H9 (cell line): ENCODE data around the gene PHLDA1. TPM values are rescaled to one million over a fixed set of nuclear protein-coding genes. Genes with fewer than 3 reads are reported as not detected.

Source experiments
- DNase-seq: peaks from one replicate; pipeline ENCODE4 v3.0.0-alpha.2; 2017
- H2AFZ ChIP-seq: one replicate; pipeline ENCODE4 v1.6.1; 2013; ENCODE audit warnings: mild to moderate bottlenecking, low read length, control low read depth, moderate library complexity
- H2AK5ac ChIP-seq: 2 replicates; pipeline ENCODE4 v1.6.1; 2013; ENCODE audit warnings: low read length, control low read depth, mixed read lengths; ENCODE audit not compliant: insufficient read length
- H2BK120ac ChIP-seq: one replicate; pipeline ENCODE4 v1.6.1; 2013; ENCODE audit warnings: low read depth, mild to moderate bottlenecking, low read length, control low read depth, inconsistent platforms; ENCODE audit not compliant: poor library complexity, severe bottlenecking
- H2BK12ac ChIP-seq: 2 replicates; pipeline ENCODE4 v1.6.1; 2013; ENCODE audit warnings: low read length, control low read depth, mixed read lengths, low read depth; ENCODE audit not compliant: insufficient read length
- H2BK15ac ChIP-seq: 2 replicates; pipeline ENCODE4 v1.6.1; 2013; ENCODE audit warnings: low read depth, low read length, control low read depth
- H2BK20ac ChIP-seq: one replicate; pipeline ENCODE4 v1.6.1; 2013; ENCODE audit warnings: low read depth, mild to moderate bottlenecking, low read length, control low read depth, inconsistent platforms; ENCODE audit not compliant: poor library complexity, severe bottlenecking
- H2BK5ac ChIP-seq: 2 replicates; pipeline ENCODE4 v1.6.1; 2013; ENCODE audit warnings: low read length, control low read depth, mixed read lengths; ENCODE audit not compliant: insufficient read length
- H3K14ac ChIP-seq: 2 replicates; pipeline ENCODE4 v1.6.1; 2013; ENCODE audit warnings: low read length, control low read depth; ENCODE audit not compliant: insufficient read depth
- H3K18ac ChIP-seq: 2 replicates; pipeline ENCODE4 v1.6.1; 2013; ENCODE audit warnings: low read depth, mild to moderate bottlenecking, mixed read lengths, low read length, control low read depth; ENCODE audit not compliant: insufficient read length
- H3K23ac ChIP-seq: 2 replicates; pipeline ENCODE4 v1.6.1; 2013; ENCODE audit warnings: low read length, control low read depth, mixed read lengths, low read depth; ENCODE audit not compliant: insufficient read length
- H3K23me2 ChIP-seq: 2 replicates; pipeline ENCODE4 v1.6.1; 2013; ENCODE audit warnings: low read depth, mild to moderate bottlenecking, mixed read lengths, low read length, control low read depth; ENCODE audit not compliant: insufficient read length, poor library complexity, severe bottlenecking
- H3K27ac ChIP-seq: 2 replicates; pipeline ENCODE4 v1.5.1; 2013; ENCODE audit warnings: low read length, control low read depth, mixed read lengths, low read depth; ENCODE audit not compliant: insufficient read length
- H3K27me3 ChIP-seq: 2 replicates; pipeline ENCODE4 v1.6.1; 2013; ENCODE audit warnings: low read length, control low read depth, inconsistent platforms; ENCODE audit not compliant: insufficient read depth
- H3K4ac ChIP-seq: 2 replicates; pipeline ENCODE4 v1.6.1; 2013; ENCODE audit warnings: low read depth, mild to moderate bottlenecking, control low read depth, inconsistent platforms, low read length, moderate library complexity
- H3K4me1 ChIP-seq: 2 replicates; pipeline ENCODE4 v1.6.1; 2013; ENCODE audit warnings: low read length, control low read depth, inconsistent platforms; ENCODE audit not compliant: insufficient read depth
- H3K4me2 ChIP-seq: 2 replicates; pipeline ENCODE4 v1.6.1; 2013; ENCODE audit warnings: low read length, control low read depth, mixed read lengths; ENCODE audit not compliant: insufficient read length, insufficient read depth
- H3K56ac ChIP-seq: 2 replicates; pipeline ENCODE4 v1.6.1; 2013; ENCODE audit warnings: low read depth, mild to moderate bottlenecking, mixed read lengths, low read length, control low read depth; ENCODE audit not compliant: insufficient read length
- H3K79me1 ChIP-seq: 2 replicates; pipeline ENCODE4 v1.6.1; 2013; ENCODE audit warnings: low read depth, mild to moderate bottlenecking, moderate library complexity, low read length, control low read depth, inconsistent platforms; ENCODE audit not compliant: insufficient read depth, poor library complexity, severe bottlenecking
- H3K79me2 ChIP-seq: 2 replicates; pipeline ENCODE4 v1.6.1; 2013; ENCODE audit warnings: low read length, control low read depth, inconsistent platforms; ENCODE audit not compliant: insufficient read depth
- H3K9ac ChIP-seq: 2 replicates; pipeline ENCODE4 v1.6.1; 2013; ENCODE audit warnings: low read length, control low read depth, mixed read lengths; ENCODE audit not compliant: insufficient read length; ENCODE audit errors: extremely low read depth
- H3K9me3 ChIP-seq: one replicate; pipeline ENCODE4 v1.6.1; 2013; ENCODE audit warnings: low read depth, low read length, inconsistent platforms; ENCODE audit not compliant: control insufficient read depth
- H3T11ph ChIP-seq: one replicate; pipeline ENCODE4 v1.6.1; 2013; ENCODE audit warnings: mild to moderate bottlenecking, low read length, control low read depth, inconsistent platforms
- H4K20me1 ChIP-seq: one replicate; pipeline ENCODE4 v1.6.1; 2013; ENCODE audit not compliant: control insufficient read depth, insufficient read length, insufficient read depth
- H4K5ac ChIP-seq: 2 replicates; pipeline ENCODE4 v1.6.1; 2013; ENCODE audit warnings: low read depth, mild to moderate bottlenecking, mixed read lengths, low read length, control low read depth; ENCODE audit not compliant: insufficient read length
- H4K8ac ChIP-seq: replicated peaks from 2 replicates; pipeline ENCODE4 v1.6.1; 2013; ENCODE audit warnings: low read length, control low read depth, mixed read lengths, low read depth; ENCODE audit not compliant: insufficient read length
- H4K91ac ChIP-seq: 2 replicates; pipeline ENCODE4 v1.6.1; 2013; ENCODE audit warnings: low read depth, mild to moderate bottlenecking, moderate library complexity, mixed read lengths, low read length, control low read depth; ENCODE audit not compliant: insufficient read length
- H3K27ac Mint-ChIP-seq, 3 experiments: 2 replicates in 2 of 3; 3 replicates in 1 of 3; pipeline ENCODE4 v1.8.0; 2020 to 2021; ENCODE audit warnings: mixed read lengths in 3 of 3, mild to moderate bottlenecking in 1 of 3, moderate library complexity in 1 of 3
- H3K27me3 Mint-ChIP-seq: 2 replicates; pipeline ENCODE4 v1.8.0; 2021; ENCODE audit warnings: low read depth, mild to moderate bottlenecking, moderate library complexity, mixed read lengths
- H3K36me3 Mint-ChIP-seq, 3 experiments: 2 replicates in 2 of 3; 3 replicates in 1 of 3; pipeline ENCODE4 v1.8.0; 2020 to 2021; ENCODE audit warnings: low read depth in 3 of 3, mixed read lengths in 3 of 3; ENCODE audit not compliant: insufficient read depth in 1 of 3
- H3K4me1 Mint-ChIP-seq, 2 experiments: 2 replicates each; pipeline ENCODE4 v1.8.0; 2020; ENCODE audit warnings: mixed read lengths in 2 of 2
- H3K4me3 Mint-ChIP-seq, 2 experiments: 2 replicates in 1 of 2; 3 replicates in 1 of 2; pipeline ENCODE4 v1.8.0; 2020 to 2021; ENCODE audit warnings: mild to moderate bottlenecking in 2 of 2, mixed read lengths in 2 of 2, moderate library complexity in 1 of 2
- H3K9me3 Mint-ChIP-seq, 2 experiments: 2 replicates in 1 of 2; 3 replicates in 1 of 2; pipeline ENCODE4 v1.8.0; 2020; ENCODE audit warnings: mild to moderate bottlenecking in 2 of 2, mixed read lengths in 2 of 2, moderate library complexity in 1 of 2
- WGBS: extraction: QIAGEN DNeasy Blood & Tissue Kit; methylation state at CpG from one replicate; pipeline ENCODE4 v1.1.7; 2013; ENCODE audit warnings: missing lambda C conversion rate, low lambda C conversion rate, mixed read lengths; ENCODE audit not compliant: insufficient read length; ENCODE audit errors: extremely low coverage; 5-methylcytosine and 5-hydroxymethylcytosine counted together
- total RNA-seq: library from RNA; stranded (reverse); gene quantifications from 2 replicates; pipeline ENCODE4 v1.2.1, GENCODE V29; 2021
- TF ChIP-seq, protein P1 (sequence below): fragments of 200-600 bp; sonication (generic); conservative IDR thresholded peaks from 3 replicates; pipeline ENCODE4 v1.8.0; 2021; ENCODE audit warnings: antibody characterized with exemption, mild to moderate bottlenecking

The PHLDA1 gene
- total RNA-seq, 1 experiment from 2014 or later: 106 TPM

DNA sequence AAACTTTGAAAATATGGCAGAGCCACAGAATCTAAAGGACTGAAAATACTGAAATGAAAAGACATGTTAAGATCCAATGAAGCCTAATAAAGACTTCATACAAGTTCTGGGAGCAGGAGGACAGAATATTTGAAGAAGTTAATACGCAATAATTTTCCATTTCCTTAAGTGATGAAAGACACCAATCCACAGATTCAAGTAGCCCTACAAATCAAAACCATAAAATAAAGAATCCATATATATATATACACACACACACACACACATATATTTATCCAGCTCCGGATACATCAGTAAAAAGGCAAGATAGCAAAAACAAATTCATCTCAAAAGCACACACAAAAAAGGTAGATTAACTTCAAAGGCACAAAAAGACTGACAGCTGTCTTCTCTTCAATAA, 47.2 kb upstream of the PHLDA1 start:
- no peaks in the 10 kb centered on the region for H3K27me3 ChIP-seq
- WGBS: no CpG with 5 or more reads among the region's 2 CpGs
- no peak overlapping the region for H2AK5ac ChIP-seq
- no peak overlapping the region for H2BK5ac ChIP-seq
- H3K27ac ChIP-seq: no peak overlapping the region
- peaks cover 62 to 69% of the 10 kb centered on the region in 2 experiments for H3K4me1 Mint-ChIP-seq
- peaks cover 3% of the 10 kb centered on the region; the same call in 1 of the 2 replicates for H3K4me1 ChIP-seq
- H3K18ac ChIP-seq: no peak overlapping the region
- no peaks in the 10 kb centered on the region for H3K27me3 Mint-ChIP-seq
- no peak for DNase-seq
- H3K23ac ChIP-seq: no peak overlapping the region
- H3T11ph ChIP-seq: no peak overlapping the region
- H3K36me3 Mint-ChIP-seq: peaks cover 24 to 43% (median 41%) of the 10 kb centered on the region in 3 experiments
- H4K8ac ChIP-seq: no peak overlapping the region
- H3K9me3 ChIP-seq: no peaks in the 10 kb centered on the region
- no peak overlapping the region; a peak in 1 of 5 replicates for H3K4me3 Mint-ChIP-seq
- H2BK20ac ChIP-seq: no peak overlapping the region
- H3K4ac ChIP-seq: no peak overlapping the region
- H3K79me1 ChIP-seq: no peaks in the 10 kb centered on the region
- no peak overlapping the region for H3K56ac ChIP-seq
- H4K20me1 ChIP-seq: no peaks in the 10 kb centered on the region
- no peak overlapping the region for H3K14ac ChIP-seq
- peaks cover 10% of the 10 kb centered on the region for H3K23me2 ChIP-seq
- no peak overlapping the region for H3K4me2 ChIP-seq
- no peak overlapping the region for H2BK120ac ChIP-seq
- H2BK15ac ChIP-seq: no peak overlapping the region
- no peak overlapping the region for H2AFZ ChIP-seq
- no peak overlapping the region for H4K91ac ChIP-seq
- peaks cover 86% of the 10 kb centered on the region for H3K79me2 ChIP-seq
- no peak overlapping the region for H4K5ac ChIP-seq
- TF ChIP-seq, protein P1, sequence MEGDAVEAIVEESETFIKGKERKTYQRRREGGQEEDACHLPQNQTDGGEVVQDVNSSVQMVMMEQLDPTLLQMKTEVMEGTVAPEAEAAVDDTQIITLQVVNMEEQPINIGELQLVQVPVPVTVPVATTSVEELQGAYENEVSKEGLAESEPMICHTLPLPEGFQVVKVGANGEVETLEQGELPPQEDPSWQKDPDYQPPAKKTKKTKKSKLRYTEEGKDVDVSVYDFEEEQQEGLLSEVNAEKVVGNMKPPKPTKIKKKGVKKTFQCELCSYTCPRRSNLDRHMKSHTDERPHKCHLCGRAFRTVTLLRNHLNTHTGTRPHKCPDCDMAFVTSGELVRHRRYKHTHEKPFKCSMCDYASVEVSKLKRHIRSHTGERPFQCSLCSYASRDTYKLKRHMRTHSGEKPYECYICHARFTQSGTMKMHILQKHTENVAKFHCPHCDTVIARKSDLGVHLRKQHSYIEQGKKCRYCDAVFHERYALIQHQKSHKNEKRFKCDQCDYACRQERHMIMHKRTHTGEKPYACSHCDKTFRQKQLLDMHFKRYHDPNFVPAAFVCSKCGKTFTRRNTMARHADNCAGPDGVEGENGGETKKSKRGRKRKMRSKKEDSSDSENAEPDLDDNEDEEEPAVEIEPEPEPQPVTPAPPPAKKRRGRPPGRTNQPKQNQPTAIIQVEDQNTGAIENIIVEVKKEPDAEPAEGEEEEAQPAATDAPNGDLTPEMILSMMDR: no peak
- H3K27ac Mint-ChIP-seq: peak overlapping the region in 2 of 3 experiments; percentile 7 to 35; a peak in 3 of 7 replicates
- H2BK12ac ChIP-seq: no peak overlapping the region
- no peaks in the 10 kb centered on the region for H3K9me3 Mint-ChIP-seq
- no peak overlapping the region for H3K9ac ChIP-seq
